GM19239 (cell line): ENCODE data around the gene ADH1C.
"Not testable (repeated sequence)": the region's sequence is repeated elsewhere in the genome, so short reads cannot be mapped to it uniquely, and the experiment has no call there.

ENCODE experiments used
- DNase-seq: peaks from one replicate; pipeline ENCODE4 v3.0.0; 2011; ENCODE audit warnings: low spot score; ENCODE audit not compliant: insufficient read length
- FAIRE-seq: peaks from 2 replicates; lab custom pipeline; 2011; peaks lifted over from hg19 to GRCh38; lab: Jason Lieb, UNC

Gene ADH1C

GRCh38 chr4:99352602-99353537, at the start of gene ADH1C:
TSS of gene ADH1C (minus strand) at chr4:99352746. CDS start at chr4:99352675, 71 bp downstream.
- DNase-seq: no peak
- FAIRE-seq: peak; percentile 71

- FAIRE-seq: no peak
- no peak for DNase-seq
Measured at GRCh38 chr4:99400831-99401230, 48.3 kb upstream of the ADH1C start.

- FAIRE-seq (no peak), DNase-seq (no peak)
Measured at GRCh38 chr4:99399017-99399416, 46.5 kb upstream of the ADH1C start.

- FAIRE-seq: no peak
- no peak for DNase-seq
Measured at GRCh38 chr4:99395595-99396364, 43.2 kb upstream of the ADH1C start.

DNA sequence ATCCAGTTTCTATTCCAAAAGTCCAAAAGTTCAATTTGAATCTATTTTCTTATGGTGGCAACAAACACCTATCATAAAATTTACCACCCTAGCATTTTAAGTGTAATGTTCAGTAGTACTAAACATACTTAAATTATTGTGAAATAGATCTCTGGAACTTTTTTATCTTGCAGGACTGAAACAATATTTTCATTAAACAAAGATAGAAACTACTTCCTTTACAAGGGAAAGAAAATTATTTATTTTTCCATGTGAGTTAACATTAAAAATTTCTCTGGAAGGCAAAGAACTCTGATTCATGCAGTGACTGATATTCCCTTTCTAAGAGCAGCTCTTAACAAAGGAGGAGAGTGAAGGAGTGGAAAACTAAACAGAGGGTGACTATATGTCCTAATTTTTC, 42.4 kb upstream of the ADH1C start:
- no peak for DNase-seq
- peak; percentile 18 for FAIRE-seq

GRCh38 chr4:99390055-99390454, 37.5 kb upstream of the ADH1C start:
- no peak for DNase-seq
- FAIRE-seq: no peak

DNA sequence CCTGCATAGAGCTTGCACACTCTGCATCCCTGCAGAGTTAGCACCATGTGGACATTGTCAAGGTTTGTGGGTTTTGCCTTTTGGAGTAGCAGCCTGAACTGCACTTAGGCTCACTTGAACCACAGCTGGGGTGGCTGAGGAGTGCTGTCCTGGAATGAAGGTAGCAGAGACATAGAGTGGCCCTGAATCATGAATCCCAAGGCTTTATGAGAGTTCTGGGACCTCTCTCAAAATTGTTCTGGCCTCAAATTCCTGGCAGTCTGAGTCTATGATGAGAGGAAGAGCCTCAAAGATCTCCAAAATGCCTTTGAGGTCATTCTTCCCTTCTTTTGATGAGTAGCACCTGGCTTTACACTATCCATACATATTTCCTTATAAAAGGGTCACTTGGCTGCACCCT, 37.1 kb upstream of the ADH1C start:
- DNase-seq: no peak
- FAIRE-seq: no peak

GRCh38 chr4:99383833-99384392, 31.4 kb upstream of the ADH1C start:
- FAIRE-seq (no peak), DNase-seq (no peak)

- FAIRE-seq: no peak
- DNase-seq: no peak
Measured at GRCh38 chr4:99383399-99383798, 30.9 kb upstream of the ADH1C start.

DNA sequence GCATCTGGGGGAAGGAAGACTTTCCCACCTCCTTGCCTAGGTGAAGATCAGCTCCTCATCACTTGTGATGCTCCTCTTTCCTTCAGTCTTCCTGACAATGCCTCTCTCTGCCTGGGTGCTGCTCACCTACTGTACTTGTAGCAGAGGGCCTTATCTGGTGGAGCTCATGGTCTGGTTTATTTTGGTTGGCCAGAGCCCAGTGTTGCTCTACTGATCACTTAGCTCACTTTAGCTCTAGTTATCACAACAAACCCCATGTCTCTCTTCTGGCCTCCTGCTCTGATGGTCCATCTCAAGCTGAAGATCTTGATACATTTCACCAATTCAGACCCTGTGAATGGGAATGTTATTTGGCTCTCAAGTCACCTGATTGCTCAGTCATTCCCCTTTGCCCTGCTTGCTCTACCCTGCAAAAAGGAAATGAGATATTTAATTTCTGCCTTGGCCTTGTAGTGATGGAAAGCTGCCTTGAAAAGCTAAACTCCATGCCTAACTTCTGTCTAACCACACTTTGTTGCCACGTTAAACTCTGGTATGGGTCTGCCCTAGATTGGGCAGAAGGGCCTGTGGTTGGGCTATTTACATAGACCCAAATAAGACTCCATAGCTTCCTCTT, 30.3 kb upstream of the ADH1C start:
- FAIRE-seq (no peak), DNase-seq (no peak)

DNA sequence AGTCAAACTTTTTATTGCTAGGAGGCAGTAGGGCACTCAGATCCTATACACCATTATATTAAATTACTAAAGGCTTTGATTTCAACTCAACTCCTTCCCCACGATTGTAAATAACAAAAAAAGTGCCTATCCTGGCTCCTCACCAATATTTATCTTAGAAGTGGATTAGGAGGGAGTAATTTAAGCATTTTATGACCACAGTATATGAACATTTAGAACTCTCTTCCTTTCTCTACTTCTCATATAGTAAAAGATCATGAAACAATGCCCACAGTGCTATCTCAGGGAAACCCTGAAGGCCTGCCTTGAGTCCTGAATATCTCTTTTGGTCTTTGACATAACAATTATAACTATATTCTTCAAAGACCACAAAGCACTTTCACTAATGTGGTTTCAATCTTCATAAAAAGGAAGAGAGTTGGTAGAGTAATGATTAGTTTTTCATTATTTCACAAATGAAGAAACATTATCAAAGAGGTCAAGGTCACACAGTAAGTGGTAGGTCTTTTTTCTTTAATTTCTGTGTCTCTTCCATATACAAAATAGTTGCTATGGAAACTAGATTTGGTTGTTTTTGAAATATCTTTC, 29.1 kb upstream of the ADH1C start:
- DNase-seq (no peak), FAIRE-seq (no peak)

DNA sequence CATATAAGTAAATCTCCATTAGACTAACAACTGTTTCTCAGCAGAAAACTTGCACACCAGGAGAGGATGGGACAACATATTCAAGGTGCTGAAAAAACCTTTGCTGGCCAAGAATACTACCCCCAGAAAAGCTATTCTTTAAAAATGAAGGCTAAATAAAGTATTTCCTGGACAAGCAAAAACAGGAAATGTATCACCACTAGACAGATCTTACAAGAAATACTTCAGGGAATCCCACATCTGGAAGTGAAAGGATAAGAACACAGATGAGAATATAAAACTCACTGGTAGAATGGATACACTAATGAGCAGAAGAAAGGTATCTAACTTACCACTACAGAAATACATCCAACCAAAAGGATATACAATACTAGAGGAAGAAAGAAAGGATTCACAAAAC, 27.0 kb upstream of the ADH1C start:
- DNase-seq: no peak
- no peak for FAIRE-seq

- no peak for FAIRE-seq
- no peak for DNase-seq
Measured at GRCh38 chr4:99378876-99379275, 26.3 kb upstream of the ADH1C start.

DNA sequence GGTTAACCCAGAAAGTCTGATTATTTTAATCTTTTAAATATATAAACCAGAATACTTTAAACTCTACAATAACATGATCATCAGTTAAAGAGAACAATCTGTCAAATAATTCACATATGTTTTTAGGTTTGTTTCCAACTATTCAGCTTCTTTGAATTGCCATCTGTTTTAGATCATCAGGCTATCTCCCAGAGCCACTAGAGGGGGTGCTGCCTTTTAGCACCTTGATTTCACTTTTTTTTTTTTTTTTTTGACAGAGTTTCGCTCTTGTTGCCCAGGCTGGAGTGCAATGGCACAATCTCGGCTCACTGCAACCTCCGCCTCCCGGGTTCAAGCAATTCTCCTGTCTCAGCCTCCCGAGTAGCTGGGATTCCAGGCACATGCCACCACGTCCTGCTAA, 24.8 kb upstream of the ADH1C start:
- DNase-seq, FAIRE-seq: not testable (repeated sequence)

GRCh38 chr4:99372464-99372863, 19.9 kb upstream of the ADH1C start:
- DNase-seq, FAIRE-seq: not testable (repeated sequence)

- DNase-seq, FAIRE-seq: not testable (repeated sequence)
Measured at GRCh38 chr4:99367817-99368216, 15.3 kb upstream of the ADH1C start.

DNA sequence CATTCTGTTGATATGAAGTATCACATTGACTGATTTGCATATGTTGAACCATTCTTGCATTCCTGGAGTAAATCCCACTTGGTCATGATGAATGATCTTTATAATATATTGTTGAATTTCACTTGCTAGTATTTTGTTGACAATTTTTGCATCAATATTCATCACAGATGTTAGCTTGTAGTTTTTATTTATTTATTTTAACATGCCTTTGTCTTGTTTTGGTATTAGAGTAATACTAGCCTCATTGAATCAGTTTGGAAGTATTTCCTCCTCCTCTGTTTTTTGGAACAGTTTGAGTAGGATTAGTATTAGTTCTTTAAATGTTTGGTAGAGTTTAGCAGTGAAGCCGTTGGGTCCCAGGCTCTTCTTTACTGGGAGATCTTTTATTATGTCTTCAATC, 13.9 kb upstream of the ADH1C start:
- FAIRE-seq: no peak
- DNase-seq: no peak

DNA sequence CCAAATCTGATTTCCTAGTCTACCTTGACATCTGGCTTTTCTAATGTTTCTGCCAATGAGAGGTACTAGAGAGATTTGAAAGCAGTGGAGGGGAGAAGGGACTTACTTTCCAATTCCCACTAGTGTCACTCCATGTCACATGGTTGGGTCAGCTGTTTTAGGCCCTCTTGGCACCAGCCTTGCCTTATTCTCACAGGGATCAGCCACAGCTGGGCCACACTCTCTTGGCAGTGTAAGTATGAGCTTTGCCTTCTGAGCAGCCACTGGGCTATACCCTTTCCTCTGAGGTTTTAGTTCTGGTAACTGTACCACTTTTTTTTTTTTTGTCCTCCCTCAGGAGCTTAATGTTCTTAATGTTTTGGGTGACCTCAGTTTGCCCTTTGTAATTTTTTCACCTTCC, 10.2 kb upstream of the ADH1C start:
- DNase-seq (no peak), FAIRE-seq (no peak)

GRCh38 chr4:99361899-99362275, 9.3 kb upstream of the ADH1C start:
- no peak for FAIRE-seq
- DNase-seq: no peak

GRCh38 chr4:99361268-99361898, 8.8 kb upstream of the ADH1C start:
- no peak for FAIRE-seq
- no peak for DNase-seq
